Natural killer cell (primary cell): Measurements from ENCODE around the gene MRFAP1L1. TPM values are rescaled to one million over a fixed set of nuclear protein-coding genes. Genes with fewer than 3 reads are reported as not detected.

Source experiments
- ATAC-seq, 3 donors: fragments of 150-1000 bp in 2 of 3; fragments of 200-7000 bp in 1 of 3; cut with Tn5 transposase; 1 replicate in 1 of 3; 2 replicates in 2 of 3; pipeline ENCODE4 v1.10.0; 2021; ENCODE audit warnings: mild to moderate bottlenecking in 2 of 3, moderate library complexity in 2 of 3
- DNase-seq, 2 donors: peaks; one replicate each; pipeline versions ENCODE4 v3.0.0 to v3.0.0-alpha.2; 2013 to 2021; ENCODE audit warnings: mixed read lengths in 1 of 2
- H3K27ac ChIP-seq: one replicate; pipeline ENCODE4 v1.5.1; 2013; ENCODE audit warnings: mild to moderate bottlenecking, low read length
- H3K27me3 ChIP-seq: one replicate; pipeline ENCODE4 v1.6.1; 2013; ENCODE audit warnings: low read length; ENCODE audit not compliant: control insufficient read depth, insufficient read depth
- H3K36me3 ChIP-seq: one replicate; pipeline ENCODE4 v1.6.1; 2013; ENCODE audit warnings: low read length; ENCODE audit not compliant: control insufficient read depth, insufficient read depth
- H3K4me1 ChIP-seq: one replicate; pipeline ENCODE4 v1.6.1; 2013; ENCODE audit warnings: low read length; ENCODE audit not compliant: control insufficient read depth, insufficient read depth
- H3K4me3 ChIP-seq: one replicate; pipeline ENCODE4 v1.5.1; 2013; ENCODE audit warnings: low read length
- H3K9me3 ChIP-seq: one replicate; pipeline ENCODE4 v1.6.1; 2013; ENCODE audit warnings: low read length; ENCODE audit not compliant: control insufficient read depth, insufficient read depth
- H3K27ac Mint-ChIP-seq, 2 donors: one replicate each; pipeline ENCODE4 v1.8.0; 2022; ENCODE audit warnings: mild to moderate bottlenecking in 2 of 2, mixed read lengths in 2 of 2, moderate library complexity in 1 of 2
- H3K27me3 Mint-ChIP-seq, 2 donors: one replicate each; pipeline ENCODE4 v1.8.0; 2022; ENCODE audit warnings: low read depth in 2 of 2, mixed read lengths in 2 of 2
- H3K36me3 Mint-ChIP-seq: one replicate; pipeline ENCODE4 v1.8.0; 2022; ENCODE audit warnings: mixed read lengths
- H3K4me1 Mint-ChIP-seq, 2 donors: one replicate each; pipeline ENCODE4 v1.8.0; 2022; ENCODE audit warnings: mixed read lengths in 2 of 2
- H3K4me3 Mint-ChIP-seq: one replicate; pipeline ENCODE4 v1.8.0; 2022; ENCODE audit warnings: mild to moderate bottlenecking, moderate library complexity, mixed read lengths
- H3K9me3 Mint-ChIP-seq, 2 donors: one replicate each; pipeline ENCODE4 v1.8.0; 2022; ENCODE audit warnings: mixed read lengths in 2 of 2
- CTCF ChIP-seq: fragments of 200-600 bp; IDR thresholded peaks from one replicate; pipeline ENCODE4 v1.8.0; 2022; ENCODE audit warnings: antibody characterized with exemption
- WGBS: methylation state at CpG from one replicate; pipeline ENCODE4 v1.1.7; 2013; ENCODE audit warnings: missing lambda C conversion rate; ENCODE audit not compliant: insufficient coverage; 5-methylcytosine and 5-hydroxymethylcytosine counted together
- intact Hi-C: fragments of 100-400 bp; cut with micrococcal nuclease; formaldehyde crosslinking; loops from one replicate; pipeline ENCODE4 v1.14.2; 2022
- total RNA-seq, 4 donors: library from RNA; stranded (reverse); fragments of 120-200 nt in 1 of 4; gene quantifications; one replicate each; pipeline versions ENCODE4 v1.2.3 to v1.2.4, GENCODE V29; 2013 to 2022

Gene MRFAP1L1
- total RNA-seq, 3 donors from 2014 or later (not counting 1 experiment from before 2014, with no cell fraction given), result 38.4 to 60.9 (median 40.8) TPM

- Mint-ChIP-seq H3K4me1 (peaks cover 0 to 1% of the 10 kb centered on the region in 2 donors), H3K36me3 (no peaks in the 10 kb centered on the region), H3K9me3 (no peaks in the 10 kb centered on the region), H3K27me3 (peaks cover 22 to 25% of the 10 kb centered on the region in 2 donors), H3K27ac (no peak overlapping the region), H3K4me3 (no peak overlapping the region)
- ATAC-seq (peak in 1 of 3 donors; percentile 17), DNase-seq (no peak)
- intact Hi-C loops, result no loop called here
- Histone ChIP-seq H3K36me3 (no peaks in the 10 kb centered on the region), H3K27ac (no peak overlapping the region), H3K9me3 (no peaks in the 10 kb centered on the region), H3K4me3 (no peak overlapping the region), H3K27me3 (peaks cover 21% of the 10 kb centered on the region), H3K4me1 (peaks cover 18% of the 10 kb centered on the region)
- TF ChIP-seq CTCF, result no peak
- WGBS, result 25% methylated on average over 55 of the region's 55 CpGs
Observed at GRCh38 chr4:6663596-6664393, 45.9 kb downstream of the MRFAP1L1 start.

GRCh38 chr4:6662591-6662990 lies 47.1 kb downstream of the MRFAP1L1 start:
- no peak for TF ChIP-seq CTCF
- H3K27me3 Mint-ChIP-seq, result peaks cover 22 to 25% of the 10 kb centered on the region in 2 donors
- H3K4me1 Mint-ChIP-seq, result peaks cover 0 to 12% of the 10 kb centered on the region in 2 donors
- Histone ChIP-seq H3K4me1 (peaks cover 28% of the 10 kb centered on the region), H3K27ac (no peak overlapping the region), H3K27me3 (peaks cover 21% of the 10 kb centered on the region), H3K4me3 (no peak overlapping the region), H3K9me3 (no peaks in the 10 kb centered on the region), H3K36me3 (no peaks in the 10 kb centered on the region)
- DNase-seq, result no peak
- no peak overlapping the region for H3K4me3 Mint-ChIP-seq
- no peaks in the 10 kb centered on the region for H3K9me3 Mint-ChIP-seq
- WGBS, result no CpG with 5 or more reads among the region's 3 CpGs
- intact Hi-C loops, result no loop called here
- H3K36me3 Mint-ChIP-seq, result no peaks in the 10 kb centered on the region
- no peak overlapping the region for H3K27ac Mint-ChIP-seq
- ATAC-seq, result no peak

GRCh38 chr4:6660430-6660829 lies 49.2 kb downstream of the MRFAP1L1 start:
- H3K27ac Mint-ChIP-seq, result no peak overlapping the region
- H3K4me3 Mint-ChIP-seq, result no peak overlapping the region
- H3K36me3 ChIP-seq, result no peaks in the 10 kb centered on the region
- H3K9me3 ChIP-seq, result no peaks in the 10 kb centered on the region
- ATAC-seq, result no peak
- peaks cover 22 to 25% of the 10 kb centered on the region in 2 donors for H3K27me3 Mint-ChIP-seq
- H3K4me1 ChIP-seq, result peaks cover 31% of the 10 kb centered on the region
- H3K36me3 Mint-ChIP-seq, result no peaks in the 10 kb centered on the region
- H3K9me3 Mint-ChIP-seq, result no peaks in the 10 kb centered on the region
- H3K27me3 ChIP-seq, result peaks cover 18% of the 10 kb centered on the region
- no peak for TF ChIP-seq CTCF
- no peak overlapping the region for H3K27ac ChIP-seq
- intact Hi-C loops, result no loop called here
- peaks cover 0 to 12% of the 10 kb centered on the region in 2 donors for H3K4me1 Mint-ChIP-seq
- 93% methylated on average over 3 of the region's 3 CpGs for WGBS
- no peak overlapping the region for H3K4me3 ChIP-seq
- DNase-seq, result no peak
